HCT116 (cell line): ENCODE data around the gene RERG. TPM values are rescaled to one million over a fixed set of nuclear protein-coding genes. Genes with fewer than 3 reads are reported as not detected.

Experiments
- CEBPB ChIP-seq: IDR thresholded peaks from 2 replicates; pipeline ENCODE4 v1.6.1; 2012; ENCODE audit warnings: low read depth
- EGR1 ChIP-seq: IDR thresholded peaks from 2 replicates; pipeline ENCODE4 v1.6.1; 2012; ENCODE audit warnings: low read depth
- EZH2 ChIP-seq: fragments of 200-600 bp; sonication (generic); IDR thresholded peaks from 2 replicates; pipeline ENCODE4 v1.6.1; 2017; ENCODE audit warnings: antibody characterized with exemption, mixed run types
- FOSL1 ChIP-seq: IDR thresholded peaks from 2 replicates; pipeline ENCODE4 v1.6.1; 2012; ENCODE audit warnings: low read depth
- POLR2A ChIP-seq: IDR thresholded peaks from 2 replicates; pipeline ENCODE4 v1.7.0; 2011; ENCODE audit warnings: borderline replicate concordance; ENCODE audit not compliant: insufficient read depth, insufficient read length; ENCODE audit errors: extremely low read depth
- POLR2AphosphoS5 ChIP-seq: IDR thresholded peaks from 2 replicates; pipeline ENCODE4 v1.6.1; 2011; ENCODE audit warnings: mild to moderate bottlenecking, low read depth, low read length, moderate library complexity
- SP1 ChIP-seq: IDR thresholded peaks from 2 replicates; pipeline ENCODE4 v1.6.1; 2012; ENCODE audit warnings: low read depth
- SRF ChIP-seq: IDR thresholded peaks from 2 replicates; pipeline ENCODE4 v1.6.1; 2012; ENCODE audit warnings: low read depth
- YY1 ChIP-seq: IDR thresholded peaks from 2 replicates; pipeline ENCODE4 v1.6.1; 2011; ENCODE audit warnings: low read length, low read depth, moderate library complexity, mild to moderate bottlenecking; ENCODE audit not compliant: insufficient replicate concordance; ENCODE audit errors: extremely low read depth
- ZBTB33 ChIP-seq: IDR thresholded peaks from 2 replicates; pipeline ENCODE4 v1.6.1; 2011; ENCODE audit warnings: mild to moderate bottlenecking, low read length, moderate library complexity; ENCODE audit not compliant: insufficient replicate concordance; ENCODE audit errors: extremely low read depth
- ZFX ChIP-seq: fragments of 450-650 bp; IDR thresholded peaks from 2 replicates; pipeline ENCODE4 v1.6.1; 2017
- total RNA-seq: library from RNA; stranded (reverse); gene quantifications from one replicate; pipeline ENCODE4 v1.2.1, GENCODE V29; 2021; ENCODE audit not compliant: unreplicated experiment
- TF ChIP-seq, protein P1 (sequence below): IDR thresholded peaks from 2 replicates; pipeline ENCODE4 v1.6.1; 2012; ENCODE audit warnings: low read depth

RERG gene
- total RNA-seq, 1 experiment from 2014 or later: not detected

- TF ChIP-seq, protein P1, sequence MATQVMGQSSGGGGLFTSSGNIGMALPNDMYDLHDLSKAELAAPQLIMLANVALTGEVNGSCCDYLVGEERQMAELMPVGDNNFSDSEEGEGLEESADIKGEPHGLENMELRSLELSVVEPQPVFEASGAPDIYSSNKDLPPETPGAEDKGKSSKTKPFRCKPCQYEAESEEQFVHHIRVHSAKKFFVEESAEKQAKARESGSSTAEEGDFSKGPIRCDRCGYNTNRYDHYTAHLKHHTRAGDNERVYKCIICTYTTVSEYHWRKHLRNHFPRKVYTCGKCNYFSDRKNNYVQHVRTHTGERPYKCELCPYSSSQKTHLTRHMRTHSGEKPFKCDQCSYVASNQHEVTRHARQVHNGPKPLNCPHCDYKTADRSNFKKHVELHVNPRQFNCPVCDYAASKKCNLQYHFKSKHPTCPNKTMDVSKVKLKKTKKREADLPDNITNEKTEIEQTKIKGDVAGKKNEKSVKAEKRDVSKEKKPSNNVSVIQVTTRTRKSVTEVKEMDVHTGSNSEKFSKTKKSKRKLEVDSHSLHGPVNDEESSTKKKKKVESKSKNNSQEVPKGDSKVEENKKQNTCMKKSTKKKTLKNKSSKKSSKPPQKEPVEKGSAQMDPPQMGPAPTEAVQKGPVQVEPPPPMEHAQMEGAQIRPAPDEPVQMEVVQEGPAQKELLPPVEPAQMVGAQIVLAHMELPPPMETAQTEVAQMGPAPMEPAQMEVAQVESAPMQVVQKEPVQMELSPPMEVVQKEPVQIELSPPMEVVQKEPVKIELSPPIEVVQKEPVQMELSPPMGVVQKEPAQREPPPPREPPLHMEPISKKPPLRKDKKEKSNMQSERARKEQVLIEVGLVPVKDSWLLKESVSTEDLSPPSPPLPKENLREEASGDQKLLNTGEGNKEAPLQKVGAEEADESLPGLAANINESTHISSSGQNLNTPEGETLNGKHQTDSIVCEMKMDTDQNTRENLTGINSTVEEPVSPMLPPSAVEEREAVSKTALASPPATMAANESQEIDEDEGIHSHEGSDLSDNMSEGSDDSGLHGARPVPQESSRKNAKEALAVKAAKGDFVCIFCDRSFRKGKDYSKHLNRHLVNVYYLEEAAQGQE: no peak
- TF ChIP-seq EZH2 (no peak), EGR1 (no peak), SP1 (no peak), ZFX (no peak), CEBPB (no peak), FOSL1 (no peak), POLR2A (no peak), POLR2AphosphoS5 (no peak), ZBTB33 (no peak), SRF (no peak), YY1 (no peak)
These were observed 8.3 kb downstream of the RERG start (continued) for GRCh38 chr12:15212930-15213329.
